ENCODE results near the gene CRYGA.

CRYGA gene, protein sequence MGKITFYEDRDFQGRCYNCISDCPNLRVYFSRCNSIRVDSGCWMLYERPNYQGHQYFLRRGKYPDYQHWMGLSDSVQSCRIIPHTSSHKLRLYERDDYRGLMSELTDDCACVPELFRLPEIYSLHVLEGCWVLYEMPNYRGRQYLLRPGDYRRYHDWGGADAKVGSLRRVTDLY

DNA sequence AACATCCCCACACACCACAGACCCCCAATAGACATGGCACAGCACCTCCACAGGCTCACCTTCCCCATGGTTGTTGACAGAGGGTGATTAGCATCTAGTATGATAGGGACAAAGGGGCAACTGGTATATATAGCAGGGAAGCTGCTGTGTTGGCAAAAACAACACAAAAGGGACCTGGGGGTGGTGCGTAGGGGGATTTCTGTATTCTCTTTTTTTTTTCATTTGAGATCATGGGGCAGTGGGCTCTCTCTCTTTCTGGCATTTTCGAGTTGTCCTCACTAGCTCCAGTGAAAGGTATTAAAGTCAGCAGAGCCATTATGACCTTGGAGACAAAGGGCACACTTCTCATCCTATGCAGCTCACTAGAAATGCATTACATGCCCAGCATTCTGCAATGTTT lies at the start of gene CRYGA:
CRYGA (minus strand) TSS at position 101 of the 400 bp plus-strand sequence; CDS start at position 68, 33 bp downstream.
- no peak for FAIRE-seq

DNA sequence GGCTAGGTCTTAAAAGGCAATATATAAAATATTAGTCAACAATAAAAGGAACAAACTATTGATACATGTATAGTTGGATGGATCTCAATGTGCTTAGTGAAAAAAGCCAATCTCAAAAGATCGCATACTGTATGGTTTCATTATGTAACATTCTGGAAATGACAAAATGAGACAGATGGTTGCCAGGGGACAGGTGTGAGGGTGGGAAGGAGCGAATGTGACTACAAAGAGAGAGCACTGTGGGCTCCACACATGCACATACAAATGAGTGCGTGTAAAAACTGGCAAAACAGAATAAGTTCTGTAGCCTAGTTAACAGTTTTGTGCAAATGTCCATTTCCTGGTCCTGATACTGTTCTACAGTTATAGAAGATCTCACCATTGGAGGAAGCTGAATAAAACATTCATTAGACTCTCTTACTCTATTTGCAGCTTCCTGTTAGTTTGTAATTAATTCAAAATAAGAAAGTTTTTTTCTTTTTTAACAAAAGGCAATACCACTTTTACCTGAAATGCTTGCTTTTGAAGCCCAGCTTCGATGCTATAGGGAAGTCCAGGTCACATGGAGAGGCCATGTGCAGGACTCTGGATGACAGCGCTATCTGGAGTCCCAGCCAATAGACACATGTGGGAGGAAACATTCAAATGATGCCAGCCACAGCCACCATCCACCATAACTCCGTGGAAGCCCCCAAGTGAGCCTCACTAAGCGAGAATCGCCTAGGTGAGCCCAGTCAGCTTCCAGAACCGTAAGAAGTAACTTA lies 47.5 kb upstream of the CRYGA start:
- FAIRE-seq, result no peak

DNA sequence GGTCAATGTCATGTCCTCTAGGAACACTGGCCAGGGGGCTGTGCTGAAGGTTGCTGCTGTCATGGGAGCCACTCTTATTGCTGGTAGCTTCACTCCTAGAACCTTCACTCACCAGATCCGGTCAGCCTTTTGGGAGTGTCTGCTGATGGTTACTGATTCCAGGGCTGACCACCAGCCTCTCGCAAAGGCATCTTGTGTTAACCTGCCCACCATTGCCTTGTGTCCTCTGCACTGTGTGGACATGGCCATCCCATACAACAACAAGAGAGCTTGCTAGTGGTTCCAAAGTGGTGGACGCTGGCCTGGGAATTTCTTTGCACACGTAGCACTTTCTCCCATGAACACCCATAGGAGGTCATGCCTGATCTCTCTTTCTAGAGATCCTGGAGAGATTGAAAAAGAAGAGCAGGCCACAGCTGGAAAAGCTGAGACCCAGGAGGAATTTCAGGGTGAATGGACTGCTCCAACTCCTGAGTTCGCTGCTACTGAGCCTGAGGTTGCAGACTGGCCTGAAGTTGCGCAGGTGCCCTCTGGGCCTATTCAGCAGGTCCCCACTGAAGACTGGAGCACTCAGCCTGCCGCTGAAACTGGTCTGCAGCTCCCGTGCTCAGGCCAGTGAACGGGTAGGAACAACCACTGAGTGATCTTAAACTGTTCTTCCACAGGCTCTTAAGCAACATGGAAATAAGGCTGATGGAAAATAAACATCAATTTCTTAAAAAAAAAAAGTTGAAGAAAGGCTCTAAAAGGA lies 45.1 kb upstream of the CRYGA start:
- no peak for FAIRE-seq

DNA sequence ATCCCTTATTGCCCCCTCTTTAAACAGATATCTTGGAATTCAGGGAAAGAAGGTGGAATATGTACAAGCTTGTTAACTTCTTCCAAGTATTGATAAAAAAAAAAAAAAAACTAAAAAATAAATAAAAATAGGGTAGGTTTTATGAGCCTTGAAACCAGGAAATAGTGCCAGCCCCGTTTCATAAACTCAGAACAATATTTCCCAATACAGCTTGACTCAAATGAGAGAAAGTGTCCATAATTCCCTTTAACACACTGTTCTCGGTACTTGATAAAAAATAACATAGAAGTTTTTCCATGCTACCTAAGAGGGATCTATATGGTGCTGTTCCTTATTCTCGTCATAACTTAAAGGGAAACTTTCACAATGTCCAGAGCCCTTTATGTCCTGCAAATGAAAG lies 44.4 kb upstream of the CRYGA start:
- FAIRE-seq, result no peak

DNA sequence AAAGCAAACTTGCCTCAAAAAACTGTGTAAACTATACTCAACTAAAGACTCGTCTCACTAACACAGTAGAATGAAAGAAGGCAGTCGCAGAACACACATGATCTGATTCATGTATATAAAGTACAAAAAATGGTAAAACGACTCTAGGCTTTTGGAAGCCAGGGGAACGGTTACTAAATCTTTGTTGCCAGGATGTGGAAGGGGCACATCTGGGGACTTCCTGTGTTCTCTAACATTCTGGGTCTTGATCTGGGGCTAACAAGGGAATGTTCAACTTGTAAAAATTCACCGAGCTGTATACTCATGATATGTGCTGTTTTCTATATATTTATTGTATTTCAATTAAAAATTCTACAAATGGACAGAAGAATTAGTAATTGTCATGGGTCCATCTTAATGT lies 40.8 kb upstream of the CRYGA start:
- FAIRE-seq, result no peak

DNA sequence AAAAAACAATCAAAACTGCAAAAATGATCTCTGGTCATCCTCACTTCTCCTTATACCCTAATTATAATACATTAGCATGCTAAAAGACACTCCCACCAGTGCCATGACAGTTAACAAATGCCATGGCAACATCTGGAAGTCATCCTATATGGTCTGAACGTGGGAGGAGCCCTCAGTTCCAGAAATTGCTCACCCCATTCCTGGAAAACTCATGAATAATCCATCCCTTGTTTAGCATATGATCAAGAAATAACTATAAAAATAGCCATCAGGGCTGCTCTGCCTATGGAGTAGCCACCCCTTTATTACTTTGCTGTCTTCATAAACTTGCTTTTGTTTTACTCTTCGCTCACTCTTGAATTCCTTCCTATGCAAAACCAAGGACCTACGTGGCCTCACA lies 32.1 kb upstream of the CRYGA start:
- FAIRE-seq, result no peak

DNA sequence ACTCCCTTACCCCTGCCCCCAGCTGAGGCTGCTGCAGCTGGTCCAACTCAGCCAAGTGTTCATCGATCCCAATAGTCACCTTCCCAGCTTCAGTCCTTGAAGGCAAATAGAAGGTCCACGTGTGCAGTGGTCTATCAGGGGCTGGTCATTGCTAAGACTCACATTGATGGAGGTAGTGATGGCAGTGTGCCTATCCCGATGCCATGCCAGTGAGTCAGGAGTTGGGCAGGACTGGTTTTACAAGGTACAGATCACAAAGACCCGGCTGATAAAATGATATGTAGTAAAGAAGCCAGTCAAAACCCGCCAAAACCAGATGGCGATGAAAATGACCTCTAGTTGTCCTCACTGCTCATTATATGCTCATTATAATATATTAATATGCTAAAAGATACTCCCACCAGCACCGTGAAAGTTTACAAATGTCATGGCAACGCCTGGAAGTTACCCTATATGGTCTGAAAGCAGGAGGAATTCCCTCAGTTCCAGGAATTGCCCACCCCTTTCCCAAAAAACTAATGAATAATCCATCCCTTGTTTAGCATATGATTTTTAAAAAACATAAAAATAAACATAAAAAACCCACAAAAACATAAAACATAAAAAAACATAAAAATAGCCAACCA lies 29.3 kb upstream of the CRYGA start:
- FAIRE-seq, result no peak

DNA sequence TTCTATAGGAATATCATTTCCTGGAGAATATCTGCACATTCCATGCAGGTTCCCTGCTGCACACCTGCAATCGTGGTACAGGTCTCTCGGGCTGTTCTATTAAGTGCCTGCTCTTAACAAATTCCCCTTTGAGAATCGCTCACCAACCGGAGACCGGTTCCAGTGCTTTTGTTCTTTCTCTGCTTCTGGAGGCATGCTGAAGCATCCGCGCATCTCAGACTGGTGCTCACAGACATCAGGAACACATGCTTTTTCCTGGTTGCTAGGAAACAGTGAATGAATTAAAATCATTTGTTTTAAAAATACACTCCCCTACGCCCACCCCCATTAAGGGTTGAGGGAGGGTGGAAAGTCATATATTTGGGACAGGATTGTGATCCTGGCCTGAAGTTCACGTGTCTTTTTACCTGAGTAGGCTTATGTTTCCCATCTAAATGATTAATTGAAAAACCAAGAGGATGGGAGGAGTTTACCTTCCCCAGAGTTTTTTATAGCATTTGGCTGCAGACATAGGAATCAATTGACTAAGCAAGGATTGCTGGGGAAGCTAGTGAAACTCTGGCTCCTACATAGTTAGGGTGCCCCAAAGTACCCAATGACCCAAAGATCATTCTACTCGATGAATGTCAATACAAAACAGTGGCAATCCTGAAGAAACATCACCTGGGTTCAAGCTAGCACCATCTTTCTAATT lies 26.6 kb upstream of the CRYGA start, which contains the start of gene C2orf80:
C2orf80 (minus strand) TSS at position 221 of the 694 bp plus-strand sequence. CDS start 3,044 bp downstream, outside the sequence.
- FAIRE-seq, result no peak

DNA sequence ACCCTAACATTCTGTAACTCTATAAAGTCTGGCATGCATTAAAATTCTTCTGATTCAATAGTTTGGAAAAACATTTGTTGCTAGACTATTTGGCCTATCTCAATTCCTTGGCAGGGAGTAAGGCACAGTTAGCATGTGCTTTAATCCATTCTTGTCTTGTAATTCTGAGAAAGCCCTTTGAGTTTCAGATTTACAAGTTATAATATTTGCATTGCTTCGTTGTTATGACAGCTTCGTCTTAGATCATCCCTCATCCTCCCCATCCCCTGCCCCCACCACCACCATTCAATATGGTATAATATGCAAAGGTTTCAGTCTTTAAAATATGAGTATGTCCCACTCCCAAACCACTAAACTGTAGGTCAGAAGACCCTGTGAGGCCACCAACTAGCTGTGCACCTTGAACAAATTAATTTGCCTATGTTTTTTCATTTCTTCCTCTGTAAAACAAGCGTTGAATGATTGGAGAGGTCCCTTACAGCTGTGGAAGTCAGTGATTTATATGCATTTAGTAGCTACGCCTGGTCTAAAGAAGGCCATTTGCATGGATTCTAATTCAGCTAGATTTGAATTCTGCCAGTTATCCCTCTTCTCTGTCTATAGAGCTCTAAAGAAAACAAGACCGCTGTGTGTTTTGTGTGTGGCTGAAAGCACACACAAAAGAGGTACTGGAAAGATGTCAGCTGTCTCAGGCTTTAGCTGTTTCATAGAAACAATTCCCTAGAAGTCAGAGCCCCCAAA lies 25.9 kb upstream of the CRYGA start:
- FAIRE-seq, result no peak

DNA sequence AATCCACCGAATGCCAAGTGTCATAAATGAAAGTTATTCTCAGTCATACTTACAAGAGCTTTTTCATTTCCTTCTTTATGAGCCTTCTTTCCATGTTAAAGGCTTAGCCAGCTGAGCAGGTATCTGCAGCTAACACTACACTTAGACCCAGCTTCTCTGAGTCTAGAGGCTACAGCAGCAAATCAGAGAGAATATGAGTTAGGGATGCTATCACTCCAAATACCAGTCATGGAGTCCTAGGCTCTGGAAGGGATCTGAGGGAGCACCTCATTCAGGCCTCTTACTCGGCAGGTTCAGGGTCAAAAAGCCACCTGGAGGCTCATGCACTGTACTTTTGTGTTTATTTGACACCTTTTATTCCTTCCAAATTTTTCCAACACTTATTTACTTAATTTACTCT lies 23.5 kb upstream of the CRYGA start:
- no peak for FAIRE-seq

DNA sequence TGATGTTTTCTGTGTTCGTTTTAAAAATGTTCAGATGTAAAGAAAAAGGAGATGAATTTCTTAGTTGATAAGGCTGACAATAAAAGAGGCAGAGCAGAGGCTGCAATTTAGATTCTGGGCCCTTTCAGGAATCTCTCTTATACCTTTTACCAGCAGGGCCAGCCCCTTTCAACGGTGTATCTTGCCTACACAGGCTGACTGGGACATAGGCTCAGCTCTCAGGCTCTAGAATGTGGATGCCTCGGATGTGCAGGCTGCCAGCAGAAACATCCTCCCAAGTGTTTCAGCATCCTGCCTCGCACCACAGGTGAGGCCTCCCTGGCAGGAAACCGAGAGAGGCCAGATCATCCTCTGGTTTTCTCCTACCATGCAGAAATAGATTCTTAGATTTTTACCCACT lies 23.1 kb upstream of the CRYGA start:
- FAIRE-seq, result no peak

DNA sequence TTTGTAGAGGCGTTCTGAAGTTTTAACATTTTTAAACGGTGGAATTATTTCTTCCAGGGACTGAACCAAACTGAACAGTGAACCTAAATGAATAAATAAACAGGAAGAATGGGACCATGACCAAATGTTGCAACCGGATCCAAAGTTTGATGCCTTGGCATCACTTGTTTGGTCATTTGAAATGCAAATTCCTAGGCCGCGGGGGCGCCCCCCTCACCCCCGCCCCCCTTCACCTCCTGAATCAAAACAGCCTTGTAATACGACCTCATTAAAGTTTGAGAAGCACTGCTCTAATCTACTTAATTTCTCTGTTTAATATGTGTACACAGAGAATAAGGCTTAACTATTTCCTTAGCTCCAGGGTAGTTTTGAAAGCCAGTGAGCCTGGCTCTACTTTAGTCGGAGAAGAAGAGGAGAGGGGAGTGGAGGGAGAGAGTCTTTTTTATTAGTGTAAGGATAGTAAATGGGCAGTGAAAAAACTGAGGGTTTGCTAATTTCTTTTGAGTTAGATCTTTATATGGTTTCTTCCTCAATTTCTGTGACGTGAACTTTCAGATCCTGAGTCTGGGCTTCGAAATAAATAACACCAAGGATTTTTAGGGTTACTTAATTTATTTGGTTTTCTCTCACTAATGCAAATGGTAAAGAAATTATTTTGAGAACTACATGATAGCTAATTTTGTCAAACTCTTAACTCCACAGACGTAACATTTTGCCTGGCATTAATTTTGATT lies 20.8 kb upstream of the CRYGA start:
- FAIRE-seq, result no peak

DNA sequence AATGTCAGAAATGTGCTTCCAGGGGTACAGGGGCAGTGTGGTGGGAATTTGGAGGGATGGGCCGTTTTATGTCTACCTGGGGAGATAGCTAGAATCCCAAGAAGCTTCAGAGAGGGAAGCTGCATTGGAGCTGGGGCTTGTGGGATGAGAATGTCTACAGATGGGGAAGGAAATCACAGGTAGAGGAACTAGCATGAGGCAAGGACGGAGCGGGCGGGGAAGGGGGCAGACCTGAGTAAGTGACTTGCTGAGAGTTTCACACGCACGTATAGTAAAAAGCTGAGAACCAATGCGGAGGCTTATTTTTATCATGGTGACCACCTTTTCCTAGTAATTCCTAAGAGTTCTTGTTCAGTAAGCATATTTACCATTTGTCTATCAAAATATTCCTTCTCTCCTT lies 20.1 kb upstream of the CRYGA start:
- FAIRE-seq, result no peak

DNA sequence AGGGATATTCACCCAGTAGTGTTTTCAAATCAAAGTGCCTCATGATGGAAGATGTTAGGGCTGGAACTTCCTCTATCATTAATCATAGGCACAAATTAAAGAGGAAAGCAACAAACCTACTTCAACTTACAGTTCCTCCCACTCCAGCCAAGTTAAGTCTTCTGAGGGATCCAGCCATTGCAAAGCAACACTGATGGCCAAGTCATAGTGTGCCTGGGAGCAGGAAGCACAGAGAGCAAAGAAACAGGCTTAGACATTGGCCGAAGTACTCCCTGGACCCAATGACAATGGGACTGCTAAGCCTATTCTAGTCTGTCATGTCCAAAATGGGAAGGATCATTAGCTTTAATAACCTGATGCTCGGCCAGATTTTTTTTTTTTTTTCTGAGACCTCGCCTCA lies 19.4 kb upstream of the CRYGA start:
- FAIRE-seq, result no peak

DNA sequence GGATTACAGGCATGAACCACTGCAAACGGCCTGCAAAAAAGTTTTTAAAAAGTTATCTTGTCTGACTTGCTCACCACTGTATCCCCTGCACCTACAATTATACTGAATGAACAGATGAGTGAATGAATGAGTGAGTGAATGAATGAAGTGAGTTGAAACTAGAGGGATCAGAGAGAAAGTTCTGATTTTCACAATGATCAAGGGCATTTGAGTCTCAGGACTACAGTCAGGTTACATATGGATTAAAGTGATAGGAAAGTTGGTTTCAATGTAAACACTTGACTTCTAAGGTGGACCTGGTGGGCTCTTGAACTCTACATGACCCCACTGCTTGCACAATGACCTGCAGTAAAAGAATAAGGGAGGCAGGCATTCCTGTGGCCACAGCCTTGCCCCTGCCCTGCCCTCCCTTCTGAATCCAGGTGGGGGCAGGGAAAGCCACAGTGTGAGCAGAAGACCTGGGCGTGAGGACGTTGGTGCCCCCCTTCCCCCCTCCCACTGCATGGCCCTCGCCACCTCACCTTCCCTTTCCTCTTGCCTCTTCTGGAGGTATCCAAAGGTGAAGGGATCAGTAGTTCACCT lies 15.7 kb upstream of the CRYGA start:
- FAIRE-seq, result no peak

DNA sequence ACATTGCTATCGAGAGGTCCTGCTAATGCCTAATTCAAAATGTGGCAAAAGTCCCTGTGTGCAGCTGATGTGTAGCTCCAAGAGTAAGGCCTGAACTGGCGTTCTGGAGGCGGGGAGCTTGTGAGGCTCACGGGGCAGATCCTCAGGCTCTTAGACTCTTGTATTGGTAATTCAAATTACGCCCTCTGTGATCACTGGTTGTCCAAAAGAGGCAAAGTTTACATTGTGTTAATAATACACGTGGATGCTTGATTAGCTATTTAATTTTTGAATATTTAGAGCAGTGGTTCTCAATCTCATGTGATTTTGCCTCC lies 12.4 kb upstream of the CRYGA start:
- FAIRE-seq, result no peak

DNA sequence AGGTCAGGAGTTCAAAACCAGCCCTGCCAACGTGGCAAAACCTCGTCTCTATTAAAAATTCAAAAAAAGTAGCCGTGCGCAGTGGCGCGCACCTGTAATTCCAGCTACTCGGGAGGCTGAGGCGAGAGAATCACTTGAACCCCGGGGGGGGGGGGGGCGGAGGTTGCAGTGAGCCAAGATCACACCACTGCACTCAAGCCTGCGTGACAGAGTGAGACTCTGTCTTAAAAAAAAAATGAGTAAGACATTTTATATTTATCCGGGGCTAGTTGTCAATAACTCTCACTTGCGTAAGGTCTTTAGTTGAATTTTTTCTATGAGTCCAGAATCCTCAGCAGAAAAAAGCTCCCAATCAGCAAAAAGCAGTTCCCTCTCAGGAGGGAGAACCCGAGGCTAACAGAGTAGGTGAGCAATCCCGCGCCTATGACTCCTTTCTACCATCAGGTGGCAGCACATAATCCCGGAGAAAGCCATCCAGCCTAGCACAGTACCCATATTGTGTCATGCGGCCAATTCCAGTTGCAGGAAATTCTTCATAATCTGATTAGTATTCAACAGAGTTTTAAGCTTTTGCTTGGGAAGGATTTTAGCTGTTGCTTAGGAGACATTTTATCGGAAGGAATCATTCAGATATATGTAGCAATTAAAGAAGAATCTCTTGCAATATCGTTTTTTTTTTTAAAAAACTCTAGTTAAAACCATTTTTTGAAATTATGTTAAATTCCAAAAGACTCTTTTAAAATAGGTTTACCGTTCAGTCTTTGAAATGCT lies 11.9 kb upstream of the CRYGA start:
- FAIRE-seq, result peak; percentile 70

DNA sequence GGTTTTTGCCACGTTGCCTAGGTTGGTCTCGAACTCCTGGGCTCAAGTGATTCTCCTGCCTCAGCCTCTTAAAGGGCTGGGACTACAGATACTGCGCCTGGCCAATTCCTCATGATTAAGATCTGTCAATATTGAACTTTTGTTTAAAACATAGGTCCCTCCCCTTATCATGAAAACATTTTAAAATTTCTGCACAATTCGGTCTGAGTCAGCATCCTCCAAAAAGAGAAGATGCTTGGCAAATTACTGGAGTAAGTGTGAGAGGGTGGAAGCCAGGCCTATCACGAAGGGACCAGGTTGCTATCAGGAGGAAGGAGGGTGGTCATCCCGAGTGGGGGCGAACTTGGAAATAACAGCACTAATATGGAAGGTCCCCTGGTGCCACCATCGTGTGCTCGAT lies 10.8 kb upstream of the CRYGA start:
- no peak for FAIRE-seq

DNA sequence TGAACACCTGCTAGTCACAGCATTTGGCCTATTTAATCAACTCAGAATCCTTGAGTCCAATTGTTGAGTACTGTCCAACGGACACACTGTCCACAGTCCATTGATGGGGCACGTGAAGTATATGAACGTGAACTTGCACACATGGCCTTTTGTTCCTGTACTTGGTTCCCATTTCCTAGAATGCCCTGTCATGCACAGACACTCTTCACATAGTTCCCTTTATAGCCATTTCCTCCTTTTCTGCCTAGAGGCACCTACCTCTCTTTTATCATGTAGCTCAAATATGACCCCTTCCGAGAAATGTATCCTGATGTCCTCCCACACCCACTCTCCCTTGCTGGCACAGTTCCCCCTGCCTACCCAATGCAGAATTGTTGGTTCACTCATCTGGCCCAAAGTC lies 8.7 kb upstream of the CRYGA start:
- FAIRE-seq, result no peak
